HepG2 (cell line): ENCODE data around the gene MEIOB. TPM values are rescaled to one million over a fixed set of nuclear protein-coding genes. Genes with fewer than 3 reads are reported as not detected.
A peak's percentile ranks its signal among the peaks of the same experiment; 100 is the strongest.

Experiments used
- DDIT3 ChIP-seq: sonication (generic); formaldehyde crosslinking; IDR thresholded peaks from 2 replicates; pipeline ENCODE4 v1.4.0; 2020; ENCODE audit warnings: mild to moderate bottlenecking, missing genetic modification reagents
- EZH2 ChIP-seq: conservative IDR thresholded peaks from 2 replicates; pipeline ENCODE4 v1.6.1; 2012; ENCODE audit warnings: mild to moderate bottlenecking, low read depth, low read length, moderate library complexity
- GABPB1 ChIP-seq: IDR thresholded peaks from 2 replicates; pipeline ENCODE4 v1.6.1; 2016; ENCODE audit warnings: mild to moderate bottlenecking, missing genetic modification reagents, moderate library complexity, missing compliant biosample characterization
- HNRNPL ChIP-seq: fragments of 200-400 bp; formaldehyde crosslinking; IDR thresholded peaks from 2 replicates; pipeline ENCODE4 v1.6.1; 2017; ENCODE audit warnings: mild to moderate bottlenecking, low read depth, low read length
- KDM6A ChIP-seq: IDR thresholded peaks from 2 replicates; pipeline ENCODE4 v1.6.1; 2016; ENCODE audit warnings: low read depth
- NONO ChIP-seq, 2 experiments: fragments of 450-650 bp in 1 of 2; sonication (generic) in 1 of 2; formaldehyde crosslinking in 1 of 2; IDR thresholded peaks in 1 of 2; conservative IDR thresholded peaks in 1 of 2; 2 replicates each; pipeline versions ENCODE4 v1.6.1 to v1.8.0; 2017 to 2022; ENCODE audit warnings: mild to moderate bottlenecking in 1 of 2, missing genetic modification reagents in 1 of 2, moderate library complexity in 1 of 2
- RBAK ChIP-seq: sonication (generic); formaldehyde crosslinking; IDR thresholded peaks from 2 replicates; pipeline ENCODE4 v1.5.1; 2020; ENCODE audit warnings: mild to moderate bottlenecking, missing genetic modification reagents
- STAG1 ChIP-seq: sonication (generic); formaldehyde crosslinking; IDR thresholded peaks from 2 replicates; pipeline ENCODE4 v1.4.0; 2020; ENCODE audit warnings: missing genetic modification reagents
- ZNF12 ChIP-seq: sonication (generic); formaldehyde crosslinking; IDR thresholded peaks from 2 replicates; pipeline ENCODE4 v1.5.0; 2020; ENCODE audit warnings: missing genetic modification reagents
- ZNF225 ChIP-seq: sonication (generic); formaldehyde crosslinking; IDR thresholded peaks from 2 replicates; pipeline ENCODE4 v1.4.0; 2020; ENCODE audit warnings: mild to moderate bottlenecking, missing genetic modification reagents
- ZNF275 ChIP-seq: sonication (generic); formaldehyde crosslinking; IDR thresholded peaks from 2 replicates; pipeline ENCODE4 v1.8.0; 2022; ENCODE audit warnings: missing genetic modification reagents, mild to moderate bottlenecking, inconsistent platforms, borderline replicate concordance
- ZNF367 ChIP-seq: sonication (generic); formaldehyde crosslinking; IDR thresholded peaks from 2 replicates; pipeline ENCODE4 v1.4.0; 2020; ENCODE audit warnings: missing genetic modification reagents, borderline replicate concordance
- ZNF674 ChIP-seq: sonication (generic); formaldehyde crosslinking; IDR thresholded peaks from 2 replicates; pipeline ENCODE4 v1.5.0; 2020; ENCODE audit warnings: low read depth, mild to moderate bottlenecking, missing genetic modification reagents
- polyA plus RNA-seq, 8 experiments: library from polyadenylated mRNA; depleted of rRNA in 3 of 8; stranded (reverse) in 7 of 8; unstranded in 1 of 8; fragments of >200 nt; fragmentation: Illumina TruSeq in 4 of 8; extraction: Trizol in 4 of 8; gene quantifications; 2 replicates each; pipeline versions ENCODE4 v1.2.1 to v1.2.3, GENCODE V29; 2011 to 2016; ENCODE audit warnings: low read depth in 4 of 8, missing spikeins in 1 of 8, mixed read lengths in 1 of 8; ENCODE audit not compliant: insufficient read depth in 1 of 8
- total RNA-seq, 5 experiments: library from RNA; depleted of rRNA; stranded (reverse); fragments of >200 nt; fragmentation: Illumina TruSeq; extraction: Trizol; gene quantifications; 2 replicates each; pipeline ENCODE4 v1.2.3, GENCODE V29; 2016; ENCODE audit warnings: low read depth in 1 of 5
- TF ChIP-seq, protein P1 (sequence below): sonication (generic); formaldehyde crosslinking; IDR thresholded peaks from 2 replicates; pipeline ENCODE4 v1.4.0; 2020; ENCODE audit warnings: missing genetic modification reagents, low read depth, mild to moderate bottlenecking, borderline replicate concordance
- TF ChIP-seq, protein P2 (sequence below): sonication (generic); formaldehyde crosslinking; IDR thresholded peaks from 2 replicates; pipeline ENCODE4 v1.8.0; 2022; ENCODE audit warnings: mild to moderate bottlenecking, missing genetic modification reagents, borderline replicate concordance
- TF ChIP-seq, protein P3 (sequence below): sonication (generic); formaldehyde crosslinking; IDR thresholded peaks from 2 replicates; pipeline ENCODE4 v1.4.0; 2020; ENCODE audit warnings: missing genetic modification reagents, mild to moderate bottlenecking, borderline replicate concordance
- TF ChIP-seq, protein P4 (sequence below): sonication (generic); IDR thresholded peaks from 2 replicates; pipeline ENCODE4 v1.6.1; 2016; ENCODE audit warnings: low read depth, borderline replicate concordance
- TF ChIP-seq, protein P5 (sequence below): sonication (generic); formaldehyde crosslinking; IDR thresholded peaks from 2 replicates; pipeline ENCODE4 v1.5.1; 2020; ENCODE audit warnings: missing genetic modification reagents, mild to moderate bottlenecking, borderline replicate concordance

MEIOB gene
- total and polyA plus RNA-seq, 2 of the 13 experiments (the other 11 are each of a cell fraction or from before 2014, with no cell fraction given) = 0.17 TPM; not detected in 1

DNA sequence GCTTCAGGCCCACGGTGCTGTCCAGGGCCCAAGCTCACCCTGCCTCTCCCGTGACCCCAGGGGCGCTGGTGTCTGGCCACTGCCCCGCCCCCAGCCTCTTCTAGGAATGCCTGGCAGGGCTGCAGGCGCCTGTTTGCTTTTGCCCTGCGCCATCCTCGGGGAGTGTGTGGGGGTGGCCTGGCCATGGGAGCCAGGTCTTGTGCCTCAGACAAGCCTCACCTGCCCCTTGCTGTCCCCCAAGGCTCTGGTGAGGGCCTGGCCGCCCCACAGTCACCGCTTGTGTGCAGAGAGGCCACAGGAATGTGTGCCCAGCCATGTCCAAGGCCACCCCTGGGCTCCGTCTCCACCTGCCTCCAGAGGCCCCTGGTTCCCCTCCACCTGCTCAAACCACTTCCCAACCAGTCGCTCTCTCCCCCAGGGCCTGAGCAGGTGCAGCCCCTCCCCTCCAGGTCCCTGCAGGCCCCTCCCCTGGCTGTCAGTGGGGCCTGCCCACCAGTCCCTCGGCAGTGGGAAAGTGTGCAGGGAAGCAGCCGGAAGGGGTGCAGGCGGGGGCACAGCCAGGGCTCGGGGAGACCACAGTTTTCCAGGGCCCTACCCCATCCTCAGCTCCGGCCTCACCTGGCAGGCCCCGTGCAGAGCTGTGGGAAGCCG is 77.6 kb downstream of the MEIOB start (continued):
- no peak for TF ChIP-seq ZNF367
- TF ChIP-seq, protein P1, sequence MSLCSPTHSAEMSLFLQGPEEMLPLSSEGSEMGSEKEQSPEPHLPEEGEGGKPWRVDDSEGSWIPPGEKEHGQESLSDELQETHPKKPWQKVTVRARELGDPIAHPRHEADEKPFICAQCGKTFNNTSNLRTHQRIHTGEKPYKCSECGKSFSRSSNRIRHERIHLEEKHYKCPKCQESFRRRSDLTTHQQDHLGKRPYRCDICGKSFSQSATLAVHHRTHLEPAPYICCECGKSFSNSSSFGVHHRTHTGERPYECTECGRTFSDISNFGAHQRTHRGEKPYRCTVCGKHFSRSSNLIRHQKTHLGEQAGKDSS (CRISPR knock-in tag) = 0 out of 2 replicates have a peak, but pooled peaks have one; percentile 36
- TF ChIP-seq, protein P2, sequence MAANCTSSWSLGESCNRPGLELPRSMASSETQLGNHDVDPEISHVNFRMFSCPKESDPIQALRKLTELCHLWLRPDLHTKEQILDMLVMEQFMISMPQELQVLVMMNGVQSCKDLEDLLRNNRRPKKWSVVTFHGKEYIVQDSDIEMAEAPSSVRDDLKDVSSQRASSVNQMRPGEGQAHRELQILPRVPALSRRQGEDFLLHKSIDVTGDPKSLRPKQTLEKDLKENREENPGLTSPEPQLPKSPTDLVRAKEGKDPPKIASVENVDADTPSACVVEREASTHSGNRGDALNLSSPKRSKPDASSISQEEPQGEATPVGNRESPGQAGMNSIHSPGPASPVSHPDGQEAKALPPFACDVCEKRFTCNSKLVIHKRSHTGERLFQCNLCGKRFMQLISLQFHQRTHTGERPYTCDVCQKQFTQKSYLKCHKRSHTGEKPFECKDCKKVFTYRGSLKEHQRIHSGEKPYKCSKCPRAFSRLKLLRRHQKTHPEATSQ (CRISPR knock-in tag) = no peak
- TF ChIP-seq GABPB1 (CRISPR knock-in tag) = peak; percentile 45; the same call in 1 of the 2 replicates
- TF ChIP-seq NONO (IDR thresholded peaks at IDR 0.05) = no peak
- TF ChIP-seq NONO (CRISPR knock-in tag; conservative IDR thresholded peaks at IDR 0.05) = peak; percentile 47
- TF ChIP-seq ZNF674 (CRISPR knock-in tag) = no peak
- TF ChIP-seq DDIT3 = no peak
- no peak for TF ChIP-seq ZNF225 (CRISPR knock-in tag)
- peak; percentile 88 for TF ChIP-seq KDM6A (CRISPR knock-in tag)
- TF ChIP-seq, protein P3, sequence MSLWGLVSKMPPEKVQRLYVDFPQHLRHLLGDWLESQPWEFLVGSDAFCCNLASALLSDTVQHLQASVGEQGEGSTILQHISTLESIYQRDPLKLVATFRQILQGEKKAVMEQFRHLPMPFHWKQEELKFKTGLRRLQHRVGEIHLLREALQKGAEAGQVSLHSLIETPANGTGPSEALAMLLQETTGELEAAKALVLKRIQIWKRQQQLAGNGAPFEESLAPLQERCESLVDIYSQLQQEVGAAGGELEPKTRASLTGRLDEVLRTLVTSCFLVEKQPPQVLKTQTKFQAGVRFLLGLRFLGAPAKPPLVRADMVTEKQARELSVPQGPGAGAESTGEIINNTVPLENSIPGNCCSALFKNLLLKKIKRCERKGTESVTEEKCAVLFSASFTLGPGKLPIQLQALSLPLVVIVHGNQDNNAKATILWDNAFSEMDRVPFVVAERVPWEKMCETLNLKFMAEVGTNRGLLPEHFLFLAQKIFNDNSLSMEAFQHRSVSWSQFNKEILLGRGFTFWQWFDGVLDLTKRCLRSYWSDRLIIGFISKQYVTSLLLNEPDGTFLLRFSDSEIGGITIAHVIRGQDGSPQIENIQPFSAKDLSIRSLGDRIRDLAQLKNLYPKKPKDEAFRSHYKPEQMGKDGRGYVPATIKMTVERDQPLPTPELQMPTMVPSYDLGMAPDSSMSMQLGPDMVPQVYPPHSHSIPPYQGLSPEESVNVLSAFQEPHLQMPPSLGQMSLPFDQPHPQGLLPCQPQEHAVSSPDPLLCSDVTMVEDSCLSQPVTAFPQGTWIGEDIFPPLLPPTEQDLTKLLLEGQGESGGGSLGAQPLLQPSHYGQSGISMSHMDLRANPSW (CRISPR knock-in tag) = no peak; the same call in 1 of the 2 replicates
- TF ChIP-seq HNRNPL = peak; percentile 91
- no peak for TF ChIP-seq RBAK
- TF ChIP-seq ZNF275 (CRISPR knock-in tag) = no peak
- TF ChIP-seq, protein P4, sequence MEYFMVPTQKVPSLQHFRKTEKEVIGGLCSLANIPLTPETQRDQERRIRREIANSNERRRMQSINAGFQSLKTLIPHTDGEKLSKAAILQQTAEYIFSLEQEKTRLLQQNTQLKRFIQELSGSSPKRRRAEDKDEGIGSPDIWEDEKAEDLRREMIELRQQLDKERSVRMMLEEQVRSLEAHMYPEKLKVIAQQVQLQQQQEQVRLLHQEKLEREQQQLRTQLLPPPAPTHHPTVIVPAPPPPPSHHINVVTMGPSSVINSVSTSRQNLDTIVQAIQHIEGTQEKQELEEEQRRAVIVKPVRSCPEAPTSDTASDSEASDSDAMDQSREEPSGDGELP = peak; percentile 57; the same call in 1 of the 2 replicates
- TF ChIP-seq ZNF12 (CRISPR knock-in tag) = peak; percentile 46; the same call in 1 of the 2 replicates
- no peak; the same call in 1 of the 2 replicates for TF ChIP-seq STAG1 (CRISPR knock-in tag)
- TF ChIP-seq, protein P5, sequence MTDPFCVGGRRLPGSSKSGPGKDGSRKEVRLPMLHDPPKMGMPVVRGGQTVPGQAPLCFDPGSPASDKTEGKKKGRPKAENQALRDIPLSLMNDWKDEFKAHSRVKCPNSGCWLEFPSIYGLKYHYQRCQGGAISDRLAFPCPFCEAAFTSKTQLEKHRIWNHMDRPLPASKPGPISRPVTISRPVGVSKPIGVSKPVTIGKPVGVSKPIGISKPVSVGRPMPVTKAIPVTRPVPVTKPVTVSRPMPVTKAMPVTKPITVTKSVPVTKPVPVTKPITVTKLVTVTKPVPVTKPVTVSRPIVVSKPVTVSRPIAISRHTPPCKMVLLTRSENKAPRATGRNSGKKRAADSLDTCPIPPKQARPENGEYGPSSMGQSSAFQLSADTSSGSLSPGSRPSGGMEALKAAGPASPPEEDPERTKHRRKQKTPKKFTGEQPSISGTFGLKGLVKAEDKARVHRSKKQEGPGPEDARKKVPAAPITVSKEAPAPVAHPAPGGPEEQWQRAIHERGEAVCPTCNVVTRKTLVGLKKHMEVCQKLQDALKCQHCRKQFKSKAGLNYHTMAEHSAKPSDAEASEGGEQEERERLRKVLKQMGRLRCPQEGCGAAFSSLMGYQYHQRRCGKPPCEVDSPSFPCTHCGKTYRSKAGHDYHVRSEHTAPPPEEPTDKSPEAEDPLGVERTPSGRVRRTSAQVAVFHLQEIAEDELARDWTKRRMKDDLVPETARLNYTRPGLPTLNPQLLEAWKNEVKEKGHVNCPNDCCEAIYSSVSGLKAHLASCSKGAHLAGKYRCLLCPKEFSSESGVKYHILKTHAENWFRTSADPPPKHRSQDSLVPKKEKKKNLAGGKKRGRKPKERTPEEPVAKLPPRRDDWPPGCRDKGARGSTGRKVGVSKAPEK (CRISPR knock-in tag) = no peak
- no peak for TF ChIP-seq EZH2
